Kidney (tissue), 14 donors: ENCODE data around the gene PDZD2. TPM values are rescaled to one million over a fixed set of nuclear protein-coding genes. Genes with fewer than 3 reads are reported as not detected.

Experiments
- DNase-seq, 5 donors: peaks; one replicate each; pipeline ENCODE4 v3.0.0-alpha.2; 2013 to 2020
- FAIRE-seq: peaks from 2 replicates; lab custom pipeline; 2012; peaks lifted over from hg19 to GRCh38; lab: Jason Lieb, UNC
- H3K27ac ChIP-seq, 2 donors: one replicate each; pipeline ENCODE4 v1.7.0; 2013; ENCODE audit warnings: low read depth in 2 of 2, low read length in 2 of 2, inconsistent platforms in 1 of 2
- H3K27me3 ChIP-seq: one replicate; pipeline ENCODE4 v1.7.1; 2013; ENCODE audit warnings: low read length, inconsistent platforms; ENCODE audit not compliant: control insufficient read depth, insufficient read depth
- H3K36me3 ChIP-seq, 3 donors: one replicate each; pipeline versions ENCODE4 v1.7.0 to v1.7.1; 2013; ENCODE audit warnings: low read length in 3 of 3, control low read depth in 1 of 3, inconsistent platforms in 1 of 3; ENCODE audit not compliant: insufficient read depth in 3 of 3, control insufficient read depth in 2 of 3
- H3K4me1 ChIP-seq, 3 donors: one replicate each; pipeline versions ENCODE4 v1.7.0 to v1.7.1; 2013; ENCODE audit warnings: low read length in 3 of 3, inconsistent platforms in 1 of 3, low read depth in 1 of 3; ENCODE audit not compliant: control insufficient read depth in 2 of 3, insufficient read depth in 2 of 3
- H3K4me3 ChIP-seq, 3 donors: one replicate each; pipeline versions ENCODE4 v1.7.0 to v1.8.1; 2013; ENCODE audit warnings: low read length in 3 of 3, control low read depth in 1 of 3, inconsistent platforms in 1 of 3
- H3K9ac ChIP-seq, 3 donors: one replicate each; pipeline versions ENCODE4 v1.7.0 to v1.7.1; 2013; ENCODE audit warnings: low read length in 3 of 3, control low read depth in 1 of 3, inconsistent platforms in 1 of 3
- H3K9me3 ChIP-seq, 3 donors: one replicate each; pipeline versions ENCODE4 v1.7.0 to v1.7.1; 2013; ENCODE audit warnings: low read length in 3 of 3, control low read depth in 1 of 3, inconsistent platforms in 1 of 3; ENCODE audit not compliant: control insufficient read depth in 2 of 3, insufficient read depth in 1 of 3
- intact Hi-C: fragments of 100-400 bp; cut with DNase I; formaldehyde crosslinking; loops from one replicate; pipeline ENCODE4 v1.11.1; 2022
- polyA plus RNA-seq: library from polyadenylated mRNA; stranded (reverse); fragments of 350-450 nt; fragmentation: Illumina TruSeq; extraction: RNeasy Lipid Tissue Mini Kit (QIAGEN cat#74804); gene quantifications from one replicate; pipeline ENCODE4 v1.2.3, GENCODE V29; 2014; ENCODE audit warnings: low read depth, low replicate concordance; ENCODE audit not compliant: insufficient read depth
- total RNA-seq: library from RNA; stranded (reverse); fragmentation: NEBNext Ultra II Directional; extraction: Animal tissue kit (Norgen Biotek cat#: 25700); gene quantifications from one replicate; pipeline ENCODE4 v1.2.1, GENCODE V29; 2021
- TF ChIP-seq, protein P1 (sequence below): IDR thresholded peaks from 3 replicates; pipeline ENCODE4 v1.5.1; 2012; ENCODE audit warnings: mild to moderate bottlenecking, moderate library complexity, borderline replicate concordance; ENCODE audit not compliant: insufficient read depth; ENCODE audit errors: extremely low read depth
- donor health status: control.
- donor health status: control.
- donor health status: control.
- donor health status: control.
- donor health status: control.
- donor health status: DM: yes; HTN: yes; CAD: no.
- donor health status: Normal renal cell carcinoma (clear cell type).

PDZD2 gene
- total and polyA plus RNA-seq, 2 donors from 2014 or later: 6.2 to 14.8 TPM

DNA sequence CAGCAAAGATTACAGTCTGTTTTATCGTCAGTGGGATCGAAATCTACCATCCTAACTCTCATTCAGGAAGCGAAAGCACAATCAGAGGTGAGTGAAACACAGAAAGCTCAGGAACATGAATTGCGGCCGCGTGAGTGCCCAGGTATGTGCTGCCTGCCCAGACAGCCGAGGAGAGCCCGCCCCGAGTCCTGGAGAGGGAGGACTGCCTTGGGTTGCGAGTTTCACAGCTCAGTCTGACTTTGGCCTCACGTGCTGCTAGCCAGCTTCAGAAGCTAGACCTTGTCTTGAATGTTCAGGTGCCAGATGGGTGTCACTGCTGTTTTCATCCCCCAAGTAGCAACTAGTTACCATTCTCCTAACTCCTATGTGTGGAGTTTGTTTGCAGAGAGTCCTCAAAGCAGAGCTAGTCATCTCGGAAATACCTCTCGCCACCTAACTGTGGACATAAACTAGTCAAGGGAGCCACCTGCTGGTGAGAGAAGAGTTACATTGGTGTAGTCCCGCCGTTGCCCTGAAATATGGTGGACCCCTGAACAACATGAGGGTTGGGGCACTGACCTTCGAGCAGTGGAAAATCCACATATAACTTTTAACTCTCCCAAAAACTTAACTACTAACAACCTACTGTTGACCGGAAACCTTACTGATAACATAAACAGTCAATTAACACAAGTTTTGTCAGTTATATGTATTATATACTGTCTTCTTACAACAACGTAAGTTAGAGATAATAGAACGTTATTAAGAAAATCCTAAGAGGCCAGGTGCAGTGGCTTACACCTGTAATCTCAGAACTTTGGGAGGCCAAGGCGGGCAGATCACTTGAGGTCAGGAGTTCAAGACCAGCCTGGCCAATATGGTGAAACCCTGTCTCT, 454.2 kb downstream of the PDZD2 start:
- H3K4me1 ChIP-seq: peaks cover 0 to 4% (median 0%) of the 10 kb centered on the region in 3 donors
- H3K27me3 ChIP-seq: no peaks in the 10 kb centered on the region
- peaks cover 0 to 14% (median 11%) of the 10 kb centered on the region in 3 donors for H3K36me3 ChIP-seq
- H3K9ac ChIP-seq: no peak overlapping the region
- intact Hi-C loops: loop anchor here (10.0 kb wide), 1 partner anchor 508 kb away; no protein-coding TSS in a partner anchor
- DNase-seq: peak in 4 of 5 donors; percentile 74 to 92 (median 82)
- no peak for FAIRE-seq
- TF ChIP-seq, protein P1, sequence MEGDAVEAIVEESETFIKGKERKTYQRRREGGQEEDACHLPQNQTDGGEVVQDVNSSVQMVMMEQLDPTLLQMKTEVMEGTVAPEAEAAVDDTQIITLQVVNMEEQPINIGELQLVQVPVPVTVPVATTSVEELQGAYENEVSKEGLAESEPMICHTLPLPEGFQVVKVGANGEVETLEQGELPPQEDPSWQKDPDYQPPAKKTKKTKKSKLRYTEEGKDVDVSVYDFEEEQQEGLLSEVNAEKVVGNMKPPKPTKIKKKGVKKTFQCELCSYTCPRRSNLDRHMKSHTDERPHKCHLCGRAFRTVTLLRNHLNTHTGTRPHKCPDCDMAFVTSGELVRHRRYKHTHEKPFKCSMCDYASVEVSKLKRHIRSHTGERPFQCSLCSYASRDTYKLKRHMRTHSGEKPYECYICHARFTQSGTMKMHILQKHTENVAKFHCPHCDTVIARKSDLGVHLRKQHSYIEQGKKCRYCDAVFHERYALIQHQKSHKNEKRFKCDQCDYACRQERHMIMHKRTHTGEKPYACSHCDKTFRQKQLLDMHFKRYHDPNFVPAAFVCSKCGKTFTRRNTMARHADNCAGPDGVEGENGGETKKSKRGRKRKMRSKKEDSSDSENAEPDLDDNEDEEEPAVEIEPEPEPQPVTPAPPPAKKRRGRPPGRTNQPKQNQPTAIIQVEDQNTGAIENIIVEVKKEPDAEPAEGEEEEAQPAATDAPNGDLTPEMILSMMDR: peak; percentile 79
- H3K27ac ChIP-seq: no peak overlapping the region
- H3K4me3 ChIP-seq: no peak overlapping the region
- no peaks in the 10 kb centered on the region for H3K9me3 ChIP-seq

DNA sequence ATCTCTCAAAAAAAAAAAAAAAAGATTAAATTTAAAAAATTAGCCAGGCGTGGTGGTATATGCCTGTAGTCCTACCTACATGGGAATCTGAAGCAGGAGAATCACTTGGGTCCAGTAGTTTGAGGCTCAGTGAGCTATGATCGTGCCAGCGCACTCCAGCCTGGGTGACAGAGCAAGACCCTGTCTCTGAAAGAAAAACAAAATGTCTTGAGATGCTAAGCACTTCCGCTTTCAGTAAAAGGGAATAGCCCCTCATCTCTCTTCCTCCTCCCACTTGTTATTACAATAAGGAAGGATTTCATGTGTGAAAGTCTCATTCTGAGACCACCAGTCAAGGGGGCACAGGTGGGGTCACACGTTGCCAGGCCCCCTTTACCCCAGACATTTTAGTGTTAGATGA, 455.8 kb downstream of the PDZD2 start:
- DNase-seq (no peak), FAIRE-seq (no peak)
- peaks cover 0 to 20% (median 11%) of the 10 kb centered on the region in 3 donors for H3K36me3 ChIP-seq
- peaks cover 0 to 6% (median 0%) of the 10 kb centered on the region in 3 donors for H3K4me1 ChIP-seq
- H3K27me3 ChIP-seq: no peaks in the 10 kb centered on the region
- H3K27ac ChIP-seq: no peak overlapping the region
- H3K4me3 ChIP-seq: no peak overlapping the region
- intact Hi-C loops: loop anchor here (10.0 kb wide), 1 partner anchor 510 kb away; no protein-coding TSS in a partner anchor
- H3K9me3 ChIP-seq: no peaks in the 10 kb centered on the region
- TF ChIP-seq, protein P1: no peak
- no peak overlapping the region for H3K9ac ChIP-seq

DNA sequence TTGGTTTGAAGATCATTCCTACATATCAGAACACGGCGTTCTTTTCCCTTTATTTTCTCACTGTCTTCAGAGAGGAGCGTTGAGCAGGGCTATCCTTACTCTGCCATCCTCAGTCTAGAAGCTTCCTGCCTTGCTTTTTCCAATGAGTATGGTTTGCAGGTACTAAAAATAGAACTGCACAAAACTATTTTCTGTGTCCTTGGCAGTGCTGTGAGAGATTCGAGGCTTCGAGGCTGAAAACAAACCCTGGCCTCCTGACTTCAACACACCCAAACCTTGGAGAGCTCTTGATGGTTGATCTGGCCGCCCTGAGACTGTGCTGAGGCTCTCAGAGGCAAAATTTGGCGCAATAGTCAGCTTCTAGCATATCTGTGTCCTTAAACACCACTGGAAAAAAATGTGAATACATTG, 456.3 kb downstream of the PDZD2 start:
- TF ChIP-seq, protein P1: no peak
- FAIRE-seq: no peak
- intact Hi-C loops: loop anchor here (10.0 kb wide), 1 partner anchor 510 kb away; no protein-coding TSS in a partner anchor

More for the DNA sequence above, 456.3 kb downstream of the PDZD2 start:
- no peak overlapping the region for H3K4me3 ChIP-seq
- no peak overlapping the region for H3K27ac ChIP-seq
- no peaks in the 10 kb centered on the region for H3K9me3 ChIP-seq
- H3K36me3 ChIP-seq: peaks cover 0 to 20% (median 14%) of the 10 kb centered on the region in 3 donors
- H3K4me1 ChIP-seq: peaks cover 0 to 6% (median 0%) of the 10 kb centered on the region in 3 donors
- H3K9ac ChIP-seq: no peak overlapping the region
- DNase-seq: no peak
- H3K27me3 ChIP-seq: no peaks in the 10 kb centered on the region
